Lower leg skin (tissue), 3 donors: ENCODE measurements around the gene SNAPC5.

ENCODE experiments used
- POLR2A ChIP-seq, 2 donors: fragments of 450-650 bp; IDR thresholded peaks; one replicate each; pipeline ENCODE4 v1.6.1; 2016 to 2017; ENCODE audit warnings: antibody characterized with exemption in 2 of 2, mild to moderate bottlenecking in 1 of 2, moderate library complexity in 1 of 2
- TF ChIP-seq, protein P1 (sequence below), 3 donors: fragments of 450-650 bp; IDR thresholded peaks; one replicate each; pipeline ENCODE4 v1.5.1; 2016; ENCODE audit warnings: antibody characterized with exemption in 3 of 3, mild to moderate bottlenecking in 3 of 3, moderate library complexity in 2 of 3

GRCh38 chr15:66514586-66514985, 17.0 kb upstream of the SNAPC5 start:
- TF ChIP-seq, protein P1, sequence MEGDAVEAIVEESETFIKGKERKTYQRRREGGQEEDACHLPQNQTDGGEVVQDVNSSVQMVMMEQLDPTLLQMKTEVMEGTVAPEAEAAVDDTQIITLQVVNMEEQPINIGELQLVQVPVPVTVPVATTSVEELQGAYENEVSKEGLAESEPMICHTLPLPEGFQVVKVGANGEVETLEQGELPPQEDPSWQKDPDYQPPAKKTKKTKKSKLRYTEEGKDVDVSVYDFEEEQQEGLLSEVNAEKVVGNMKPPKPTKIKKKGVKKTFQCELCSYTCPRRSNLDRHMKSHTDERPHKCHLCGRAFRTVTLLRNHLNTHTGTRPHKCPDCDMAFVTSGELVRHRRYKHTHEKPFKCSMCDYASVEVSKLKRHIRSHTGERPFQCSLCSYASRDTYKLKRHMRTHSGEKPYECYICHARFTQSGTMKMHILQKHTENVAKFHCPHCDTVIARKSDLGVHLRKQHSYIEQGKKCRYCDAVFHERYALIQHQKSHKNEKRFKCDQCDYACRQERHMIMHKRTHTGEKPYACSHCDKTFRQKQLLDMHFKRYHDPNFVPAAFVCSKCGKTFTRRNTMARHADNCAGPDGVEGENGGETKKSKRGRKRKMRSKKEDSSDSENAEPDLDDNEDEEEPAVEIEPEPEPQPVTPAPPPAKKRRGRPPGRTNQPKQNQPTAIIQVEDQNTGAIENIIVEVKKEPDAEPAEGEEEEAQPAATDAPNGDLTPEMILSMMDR (IDR thresholded peaks at IDR 0.05): no peak
- TF ChIP-seq POLR2A (IDR thresholded peaks at IDR 0.05): no peak
